ENCODE results near the gene TRIM71. TPM values are rescaled to one million over a fixed set of nuclear protein-coding genes. Genes with fewer than 3 reads are reported as not detected.
A peak's percentile ranks its signal among the peaks of the same experiment; 100 is the strongest.

Gene TRIM71
- total RNA-seq, 1 donor from 2014 or later, result 74.0 TPM

GRCh38 chr3:32816439-32817256, 1.1 kb upstream of the TRIM71 start:
- no peak for TF ChIP-seq CTCF (IDR thresholded peaks at IDR 0.05; ENCODE audit: unreplicated experiment)
- H3K4me1 Mint-ChIP-seq (ENCODE audit: unreplicated experiment), result peaks cover 48% of the 10 kb centered on the region
- H3K9me3 Mint-ChIP-seq (ENCODE audit: unreplicated experiment), result no peaks in the 10 kb centered on the region
- H3K4me3 Mint-ChIP-seq (ENCODE audit: unreplicated experiment), result peak overlapping the region; percentile 95
- peaks cover 21% of the 10 kb centered on the region for H3K27me3 Mint-ChIP-seq (ENCODE audit: unreplicated experiment)
- H3K27ac Mint-ChIP-seq (ENCODE audit: unreplicated experiment), result peak overlapping the region; percentile 95
- DNase-seq (ENCODE audit: low spot score), result peak; percentile 69
- H3K36me3 Mint-ChIP-seq (ENCODE audit: low read depth, unreplicated experiment), result peaks cover 21% of the 10 kb centered on the region

- Mint-ChIP-seq H3K4me1 (ENCODE audit: unreplicated experiment) (peaks cover 53% of the 10 kb centered on the region), H3K9me3 (ENCODE audit: unreplicated experiment) (no peaks in the 10 kb centered on the region), H3K4me3 (ENCODE audit: unreplicated experiment) (peak overlapping the region; percentile 93), H3K36me3 (ENCODE audit: low read depth, unreplicated experiment) (peaks cover 21% of the 10 kb centered on the region), H3K27ac (ENCODE audit: unreplicated experiment) (peak overlapping the region; percentile 45), H3K27me3 (ENCODE audit: unreplicated experiment) (peaks cover 21% of the 10 kb centered on the region)
- no peak for TF ChIP-seq CTCF (IDR thresholded peaks at IDR 0.05; ENCODE audit: unreplicated experiment)
- peak; percentile 43 for DNase-seq (ENCODE audit: low spot score)
Measured at GRCh38 chr3:32817257-32817557, 590 bp upstream of the TRIM71 start.

- H3K4me3 Mint-ChIP-seq (ENCODE audit: unreplicated experiment), result peak overlapping the region; percentile 99
- peaks cover 21% of the 10 kb centered on the region for H3K27me3 Mint-ChIP-seq (ENCODE audit: unreplicated experiment)
- peaks cover 22% of the 10 kb centered on the region for H3K36me3 Mint-ChIP-seq (ENCODE audit: low read depth, unreplicated experiment)
- peak overlapping the region; percentile 84 for H3K27ac Mint-ChIP-seq (ENCODE audit: unreplicated experiment)
- DNase-seq (ENCODE audit: low spot score), result peak; percentile 29
- no peaks in the 10 kb centered on the region for H3K9me3 Mint-ChIP-seq (ENCODE audit: unreplicated experiment)
- TF ChIP-seq CTCF (IDR thresholded peaks at IDR 0.05; ENCODE audit: unreplicated experiment), result no peak
- peaks cover 60% of the 10 kb centered on the region for H3K4me1 Mint-ChIP-seq (ENCODE audit: unreplicated experiment)
Measured at GRCh38 chr3:32818229-32818969, 602 bp downstream of the TRIM71 start.

GRCh38 chr3:32818970-32819511, 1.2 kb downstream of the TRIM71 start:
- DNase-seq (ENCODE audit: low spot score), result no peak
- Mint-ChIP-seq H3K9me3 (ENCODE audit: unreplicated experiment) (no peaks in the 10 kb centered on the region), H3K27me3 (ENCODE audit: unreplicated experiment) (peaks cover 21% of the 10 kb centered on the region), H3K36me3 (ENCODE audit: low read depth, unreplicated experiment) (peaks cover 25% of the 10 kb centered on the region), H3K27ac (ENCODE audit: unreplicated experiment) (peak overlapping the region; percentile 84), H3K4me1 (ENCODE audit: unreplicated experiment) (peaks cover 59% of the 10 kb centered on the region), H3K4me3 (ENCODE audit: unreplicated experiment) (peak overlapping the region; percentile 99)
- no peak for TF ChIP-seq CTCF (IDR thresholded peaks at IDR 0.05; ENCODE audit: unreplicated experiment)
